PC-9 (cell line): ENCODE measurements around the gene AMPD1.

ENCODE experiments used
- CTCF ChIP-seq: fragments of 200-600 bp; sonication (generic); conservative IDR thresholded peaks from 2 replicates; pipeline ENCODE4 v1.6.1; 2017; ENCODE audit warnings: mixed run types, antibody characterized with exemption, mild to moderate bottlenecking, moderate library complexity
- EZH2 ChIP-seq: fragments of 200-600 bp; sonication (generic); IDR thresholded peaks from 2 replicates; pipeline ENCODE4 v1.8.0; 2017; ENCODE audit warnings: antibody characterized with exemption, low read depth

DNA sequence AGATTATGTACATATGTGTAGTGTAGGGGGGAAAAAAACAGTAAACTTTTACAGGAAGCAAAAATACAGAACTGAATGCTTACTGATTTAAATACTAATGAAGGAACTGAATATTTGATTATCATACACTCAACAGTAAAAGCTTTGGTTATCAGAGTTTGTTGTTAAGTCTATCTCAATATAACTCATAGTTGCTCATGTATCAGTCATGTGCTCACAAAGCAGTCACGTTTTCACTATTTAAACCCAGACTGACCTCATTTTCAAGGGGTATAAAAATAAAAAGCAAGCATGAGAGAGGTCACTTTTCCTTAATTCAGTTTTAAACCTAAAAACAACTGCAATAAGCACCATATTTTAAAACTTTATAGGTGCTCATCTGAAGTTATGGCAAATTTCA is 28.1 kb upstream of the AMPD1 start:
- TF ChIP-seq CTCF, result no peak
- no peak for TF ChIP-seq EZH2
